Fibroblast of upper back skin (primary cell): Measurements from ENCODE around the gene NOXA1.

Experiments
- DNase-seq: peaks from one replicate; pipeline ENCODE4 v3.0.0-alpha.2; 2013

The NOXA1 gene

DNA sequence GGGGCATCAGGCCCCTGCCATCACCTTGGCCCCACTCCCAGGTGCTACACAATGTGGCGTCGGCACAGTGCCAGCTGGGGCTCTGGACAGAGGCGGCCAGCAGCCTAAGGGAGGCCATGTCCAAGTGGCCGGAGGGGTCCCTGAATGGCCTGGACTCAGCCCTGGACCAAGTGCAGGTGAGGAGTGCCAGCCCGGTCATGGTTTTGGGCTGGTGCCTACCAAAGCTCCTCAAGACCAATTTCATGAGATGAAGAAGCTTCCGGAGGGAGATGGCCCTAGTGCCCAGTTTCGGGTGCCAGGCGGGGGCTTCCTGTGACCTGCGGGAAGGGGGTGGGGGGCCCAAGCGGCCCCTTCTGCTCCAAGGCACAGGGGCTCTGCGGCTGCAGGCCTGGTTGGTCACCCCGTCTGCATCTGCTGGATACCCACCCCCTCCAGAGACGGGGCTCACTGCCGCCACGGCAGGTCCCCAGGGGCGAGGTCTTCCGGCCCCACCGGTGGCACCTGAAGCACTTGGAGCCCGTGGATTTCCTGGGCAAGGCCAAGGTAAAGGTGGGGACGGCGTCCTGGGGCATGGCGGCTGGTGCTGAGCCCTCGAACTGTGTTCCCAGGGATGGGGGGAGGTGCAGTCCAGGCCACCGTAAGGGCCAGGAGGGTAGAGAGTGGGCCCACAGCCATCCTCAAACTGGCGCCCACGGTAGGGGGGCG lies 5.8 kb downstream of the NOXA1 start:
- no peak for DNase-seq

DNA sequence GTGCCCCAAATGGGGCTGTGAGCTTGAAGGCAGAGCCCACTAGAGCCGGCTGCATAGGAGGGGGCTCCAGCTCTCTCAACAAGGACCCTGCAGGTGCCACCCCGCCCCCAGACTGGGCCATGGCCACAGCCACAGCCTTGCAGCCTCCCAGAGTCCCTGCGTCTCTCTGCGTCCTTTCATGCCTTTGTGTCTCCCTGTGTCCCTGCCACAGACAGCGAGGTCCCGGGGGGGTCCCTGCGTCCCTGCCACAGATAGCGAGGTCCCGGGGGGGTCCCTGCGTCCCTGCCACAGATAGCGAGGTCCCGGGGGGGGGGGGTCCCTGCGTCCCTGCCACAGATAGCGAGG lies 6.3 kb downstream of the NOXA1 start:
- no peak for DNase-seq

DNA sequence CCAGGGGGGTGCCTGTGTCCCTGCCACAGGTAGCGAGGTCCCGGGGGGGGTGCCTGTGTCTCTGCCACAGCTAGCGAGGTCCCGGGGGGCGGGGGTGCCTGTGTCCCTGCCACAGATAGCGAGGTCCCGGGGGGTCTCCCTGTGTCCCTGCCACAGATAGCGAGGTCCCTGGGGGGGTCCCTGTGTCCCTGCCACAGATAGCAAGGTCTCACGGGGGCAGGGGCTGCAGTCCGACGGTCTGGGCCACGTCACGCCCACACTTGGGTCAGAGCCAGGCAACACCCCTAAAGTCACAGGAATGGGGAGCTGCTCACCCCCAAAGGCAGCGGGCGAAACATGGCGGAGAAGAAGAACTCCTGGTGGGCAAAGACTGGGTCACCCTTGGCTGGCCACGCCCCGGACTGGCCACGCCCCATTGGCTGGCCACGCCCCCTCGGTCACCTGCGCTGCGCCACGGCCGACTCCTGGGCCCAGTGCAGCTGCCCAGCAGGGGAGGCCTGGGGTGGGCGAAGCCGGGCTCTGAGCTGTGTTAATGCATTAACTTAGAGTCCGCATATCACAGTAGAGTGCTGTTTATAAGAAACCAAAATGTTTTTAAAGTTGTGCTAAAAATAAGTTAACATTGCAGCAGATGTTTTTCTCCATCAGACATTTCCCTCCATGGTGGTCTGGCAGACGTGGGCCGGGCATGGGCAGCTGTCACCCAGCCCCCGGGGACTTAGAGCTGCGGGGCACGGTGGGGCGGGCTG lies 7.0 kb downstream of the NOXA1 start:
- DNase-seq = no peak

- DNase-seq = no peak
These were observed 7.7 kb downstream of the NOXA1 start for GRCh38 chr9:137430723-137431415.

GRCh38 chr9:137431416-137431931 lies 8.3 kb downstream of the NOXA1 start:
- DNase-seq = no peak

DNA sequence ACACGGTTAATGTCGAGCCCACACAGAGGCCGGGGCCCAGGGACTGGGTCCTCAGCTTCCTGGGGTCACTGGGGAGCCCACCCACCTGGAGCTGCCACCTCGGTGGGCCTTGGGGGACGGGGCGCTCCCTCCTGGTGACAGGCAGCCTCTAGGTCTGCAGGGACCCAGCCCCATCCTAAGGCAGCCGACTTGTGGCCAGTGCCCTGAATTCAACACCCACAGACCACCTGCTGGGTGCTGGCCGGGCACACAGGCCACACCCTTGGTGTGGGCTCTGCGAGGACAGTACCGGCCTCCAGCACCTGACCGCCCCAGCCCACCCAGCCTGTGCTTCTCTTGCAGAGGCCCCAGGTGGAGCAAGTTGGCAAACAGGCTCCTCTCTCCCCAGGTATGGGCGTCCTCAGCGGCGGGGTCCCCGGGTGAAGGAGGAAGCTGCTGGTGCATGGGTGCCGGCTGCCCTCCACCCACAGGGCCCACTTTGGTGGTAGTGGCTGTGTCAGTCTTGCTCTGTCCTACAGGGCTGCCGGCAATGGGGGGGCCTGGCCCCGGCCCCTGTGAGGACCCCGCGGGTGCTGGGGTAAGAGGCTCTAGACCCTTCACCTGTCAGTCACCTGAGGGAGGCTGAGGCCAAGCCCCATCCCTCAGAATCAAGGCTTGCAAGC lies 9.6 kb downstream of the NOXA1 start:
- no peak for DNase-seq

DNA sequence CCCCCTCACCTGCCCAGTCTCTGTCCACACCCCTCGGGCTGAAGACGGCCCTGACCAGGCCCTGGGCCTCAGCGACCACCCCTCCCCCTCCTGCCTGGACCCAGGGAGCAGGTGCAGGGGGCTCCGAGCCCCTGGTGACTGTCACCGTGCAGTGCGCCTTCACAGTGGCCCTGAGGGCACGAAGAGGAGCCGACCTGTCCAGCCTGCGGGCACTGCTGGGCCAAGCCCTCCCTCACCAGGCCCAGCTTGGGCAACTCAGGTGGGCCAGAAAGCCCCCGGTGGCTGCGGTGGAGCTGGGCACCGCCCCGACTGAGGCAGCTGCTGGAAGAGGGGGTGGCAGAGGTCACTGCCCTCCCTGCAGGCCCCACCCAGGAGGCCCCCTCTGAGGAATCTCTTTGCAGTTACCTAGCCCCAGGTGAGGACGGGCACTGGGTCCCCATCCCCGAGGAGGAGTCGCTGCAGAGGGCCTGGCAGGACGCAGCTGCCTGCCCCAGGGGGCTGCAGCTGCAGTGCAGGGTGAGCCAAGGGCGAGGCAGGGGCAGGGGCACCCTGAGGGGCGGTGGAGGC lies 10.2 kb downstream of the NOXA1 start:
- DNase-seq = no peak

DNA sequence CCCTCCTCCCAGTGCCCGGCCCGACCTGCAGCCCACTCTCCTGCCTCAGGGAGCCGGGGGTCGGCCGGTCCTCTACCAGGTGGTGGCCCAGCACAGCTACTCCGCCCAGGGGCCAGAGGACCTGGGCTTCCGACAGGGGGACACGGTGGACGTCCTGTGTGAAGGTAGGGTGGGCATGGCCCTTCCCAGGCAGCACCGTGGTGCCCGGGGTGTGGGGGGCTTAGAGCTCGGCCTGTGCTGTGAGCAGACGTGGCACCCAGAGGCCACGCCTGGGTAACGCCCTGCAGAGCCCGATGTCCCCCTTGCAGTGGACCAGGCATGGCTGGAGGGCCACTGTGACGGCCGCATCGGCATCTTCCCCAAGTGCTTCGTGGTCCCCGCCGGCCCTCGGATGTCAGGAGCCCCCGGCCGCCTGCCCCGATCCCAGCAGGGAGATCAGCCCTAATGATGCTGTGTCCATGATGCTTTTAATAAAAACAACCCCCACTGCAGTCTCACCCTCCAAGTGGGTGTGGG lies 10.8 kb downstream of the NOXA1 start:
- no peak for DNase-seq

DNA sequence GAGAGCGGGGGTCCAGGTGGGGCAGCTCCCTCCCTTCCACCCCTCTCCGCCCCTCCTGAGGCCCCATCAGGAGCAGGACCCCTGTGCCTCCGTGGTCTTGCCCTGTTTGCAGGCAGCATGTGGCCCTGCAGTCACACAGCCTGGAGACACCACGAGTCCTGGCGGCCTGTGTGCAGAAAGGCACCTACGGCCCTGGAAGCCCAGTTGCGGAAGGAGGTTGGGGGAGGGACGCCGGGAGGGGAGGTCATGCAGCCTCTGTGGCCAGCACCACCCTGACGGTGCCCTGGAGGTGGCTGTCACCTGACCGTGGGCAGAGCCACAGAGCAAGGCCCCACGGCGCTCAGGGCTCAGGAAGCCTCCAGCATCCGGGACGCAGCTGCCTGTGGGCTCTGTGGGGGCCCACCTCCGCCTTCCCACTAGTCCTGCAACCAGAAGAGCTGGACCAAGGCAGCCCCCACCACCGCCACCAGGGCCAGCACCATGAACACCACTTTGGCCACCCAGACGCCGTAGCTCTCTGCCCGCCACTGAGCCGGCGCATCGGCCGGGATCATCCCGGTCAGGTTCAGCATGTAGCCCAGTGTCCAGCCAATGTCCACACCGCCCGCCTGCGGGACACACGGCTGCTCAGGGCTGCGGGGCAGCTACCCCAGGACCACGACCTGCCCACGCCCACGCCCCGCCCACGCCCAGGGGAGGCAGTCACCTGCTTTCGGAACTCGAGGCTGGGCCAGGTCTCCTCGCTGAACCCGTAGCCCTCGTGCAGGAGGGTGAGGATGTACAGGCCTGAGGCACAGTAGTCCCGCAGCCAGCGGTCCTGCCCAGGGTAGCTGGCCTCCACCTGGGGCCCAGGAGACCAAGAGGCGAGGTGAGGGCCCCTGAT lies 11.5 kb downstream of the NOXA1 start:
- DNase-seq = no peak

- no peak for DNase-seq
These were observed 12.2 kb downstream of the NOXA1 start for GRCh38 chr9:137435381-137435891.

- DNase-seq = peak; percentile 36
These were observed 13.0 kb downstream of the NOXA1 start for GRCh38 chr9:137435980-137436760.

DNA sequence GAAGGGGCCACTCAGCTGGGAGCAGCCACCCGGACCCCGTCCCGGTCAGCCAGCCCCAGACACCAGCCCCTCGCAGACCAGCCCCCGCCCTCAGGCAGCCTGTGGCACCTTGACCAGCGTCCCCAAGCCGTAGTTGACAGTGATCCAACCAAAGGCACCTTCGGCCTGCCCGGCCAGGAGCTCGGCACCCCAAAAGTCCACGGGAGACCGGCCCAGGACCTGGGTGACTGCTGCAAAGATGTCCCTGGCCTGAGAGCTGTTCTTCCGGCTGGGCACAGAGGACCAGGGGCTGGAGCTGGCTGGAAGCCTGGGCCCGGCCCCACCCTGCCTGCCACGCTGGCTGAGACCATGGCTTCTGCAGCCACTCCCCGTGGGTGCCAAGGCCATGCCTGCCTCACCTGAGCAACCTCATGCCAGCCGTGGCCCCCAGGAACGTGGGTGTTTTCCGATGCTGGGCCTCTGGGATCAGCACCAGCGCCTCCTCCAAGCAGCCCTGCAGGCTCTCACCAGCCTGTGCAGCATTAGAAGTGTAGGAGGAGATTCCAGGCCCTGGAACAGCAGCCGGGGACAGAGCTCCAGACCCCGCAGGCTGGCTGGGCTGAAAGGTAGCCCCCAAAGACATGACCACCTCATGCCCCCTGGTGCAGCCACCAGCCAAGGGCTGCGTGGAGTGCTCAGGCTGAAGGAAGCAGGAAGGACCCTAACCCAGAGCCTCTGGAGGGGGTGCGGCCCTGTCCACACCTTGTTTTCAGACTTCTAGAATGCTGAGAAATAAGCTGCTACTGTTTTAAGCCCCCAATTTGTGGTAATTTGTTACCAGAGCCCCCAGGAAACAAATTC lies 13.8 kb downstream of the NOXA1 start:
- DNase-seq = no peak

DNA sequence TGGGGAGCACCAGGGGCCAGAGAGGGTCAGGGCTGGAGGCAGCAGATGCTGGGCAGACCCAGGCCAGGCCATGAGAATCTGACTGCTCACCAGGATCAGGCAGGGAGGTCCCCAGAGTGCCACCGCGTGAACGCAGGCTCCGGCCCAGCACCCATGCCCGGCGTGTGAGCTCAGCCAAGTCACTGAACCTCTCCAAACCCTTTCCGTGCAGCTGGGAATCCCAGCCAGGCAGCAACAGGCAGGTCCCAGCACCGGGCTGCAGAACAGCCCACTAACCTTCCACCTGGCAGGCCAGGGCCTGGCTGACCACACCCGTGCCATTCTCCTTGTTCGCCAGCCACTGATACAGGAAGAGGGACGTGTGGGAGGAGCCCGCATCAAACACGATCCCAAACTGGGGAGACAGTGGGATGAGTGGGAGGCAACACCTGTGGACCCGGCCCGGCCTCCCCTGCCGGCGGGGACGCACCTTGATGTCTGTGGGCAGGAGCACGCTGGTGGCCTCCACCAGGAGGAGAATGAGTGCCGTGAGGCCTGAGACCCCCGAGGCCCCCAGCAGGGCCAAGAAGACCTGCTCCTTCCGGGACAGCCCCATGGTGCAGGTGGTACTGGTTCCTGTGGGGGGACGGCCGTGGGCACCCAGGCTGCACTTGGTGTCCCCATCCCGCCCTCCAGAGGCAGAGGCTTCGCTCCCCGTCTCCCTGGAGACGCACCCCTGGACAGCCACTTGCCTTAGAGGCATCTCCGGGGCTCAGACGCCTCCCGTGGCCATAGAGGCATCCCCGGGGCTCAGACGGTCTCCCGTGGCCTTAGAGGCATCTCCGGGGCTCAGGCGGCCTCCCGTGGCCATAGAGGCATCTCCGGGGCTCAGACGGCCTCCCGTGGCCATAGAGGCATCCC lies 14.7 kb downstream of the NOXA1 start:
- DNase-seq = no peak

GRCh38 chr9:137438591-137439157 lies 15.5 kb downstream of the NOXA1 start:
- no peak for DNase-seq

- DNase-seq = no peak
These were observed 16.0 kb downstream of the NOXA1 start for GRCh38 chr9:137439158-137439714.

DNA sequence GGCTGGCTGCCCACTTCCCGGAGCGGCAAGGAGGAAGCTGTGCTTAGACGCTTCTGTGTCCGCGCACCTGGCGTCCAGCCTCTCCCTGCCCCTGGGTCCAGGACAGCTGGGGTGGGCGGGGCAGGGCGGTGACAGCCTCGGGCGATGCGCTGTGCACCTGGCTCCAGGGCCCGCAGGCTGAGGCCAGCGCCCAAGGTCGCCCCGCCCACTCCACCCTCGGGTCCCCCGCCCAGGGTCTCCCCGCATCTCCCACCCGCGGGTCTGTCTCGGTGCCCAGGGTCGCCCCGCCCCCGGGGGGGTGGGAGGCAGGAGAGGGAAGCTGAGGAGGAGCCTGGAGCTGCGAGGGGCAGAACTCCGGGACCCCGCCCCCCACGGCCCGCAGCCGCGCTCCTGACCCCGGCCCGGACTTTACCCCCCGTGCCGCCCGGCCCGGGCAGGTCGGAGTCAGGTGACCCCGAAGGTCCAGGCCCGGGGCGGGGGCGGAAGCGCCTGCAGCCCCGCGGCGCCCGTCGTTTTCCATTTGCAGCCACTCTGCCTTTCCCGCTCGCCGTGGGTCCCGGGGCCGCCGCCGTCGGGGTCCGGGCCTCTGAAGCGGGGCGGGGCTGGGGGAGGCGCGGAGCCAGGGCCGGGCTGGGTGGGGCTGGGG lies 18.2 kb downstream of the NOXA1 start, which contains the start of gene ENTPD8:
Gene ENTPD8 (minus strand): TSS at position 69 of the 646 bp plus-strand sequence. CDS start 3,072 bp downstream, outside the sequence.
- DNase-seq = no peak

DNA sequence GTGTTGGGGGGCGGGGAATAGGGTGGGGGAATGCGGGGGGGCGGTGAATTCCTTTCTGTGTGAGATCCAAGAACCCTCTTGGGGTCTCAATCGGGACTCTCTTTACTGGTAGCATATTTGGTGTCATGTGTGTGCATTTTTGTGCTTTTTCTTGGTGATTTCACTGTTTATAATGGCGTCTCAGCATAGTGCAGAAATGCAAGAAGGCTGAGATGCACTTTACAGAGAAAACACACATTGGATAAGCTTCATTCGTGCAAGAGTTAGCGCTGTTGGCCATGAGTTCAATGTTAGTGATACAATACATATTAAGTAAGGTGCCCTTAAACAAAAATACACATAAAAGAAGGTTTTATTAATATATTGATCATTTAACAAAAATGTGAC lies 18.7 kb downstream of the NOXA1 start:
- DNase-seq = no peak
